Sigmoid colon (tissue), 4 donors: ENCODE results near the gene RGS17.

Experiments used
- CTCF ChIP-seq, 4 experiments: fragments of 450-650 bp in 3 of 4; fragments of 200-600 bp in 1 of 4; IDR thresholded peaks; one replicate each; pipeline ENCODE4 v1.5.1; 2016 to 2019; ENCODE audit warnings: antibody characterized with exemption in 4 of 4, mild to moderate bottlenecking in 3 of 4, moderate library complexity in 2 of 4
- EP300 ChIP-seq, 4 donors: sonication (generic); formaldehyde crosslinking; IDR thresholded peaks; one replicate each; pipeline ENCODE4 v1.6.1; 2017; ENCODE audit warnings: antibody characterized with exemption in 4 of 4
- POLR2AphosphoS5 ChIP-seq, 4 donors: sonication (generic); formaldehyde crosslinking; IDR thresholded peaks; one replicate each; pipeline ENCODE4 v1.6.1; 2017; ENCODE audit warnings: antibody characterized with exemption in 4 of 4

- no peak for TF ChIP-seq CTCF (IDR thresholded peaks at IDR 0.05)
- TF ChIP-seq EP300 (IDR thresholded peaks at IDR 0.05), result no peak
- no peak for TF ChIP-seq POLR2AphosphoS5 (IDR thresholded peaks at IDR 0.05)
Observed at GRCh38 chr6:153059757-153060156, 71.3 kb downstream of the RGS17 start.
